OCI-LY7 (cell line): ENCODE measurements around the gene PKN1. TPM values are rescaled to one million over a fixed set of nuclear protein-coding genes. Genes with fewer than 3 reads are reported as not detected.
"Not testable (repeated sequence)": the region's sequence is repeated elsewhere in the genome, so short reads cannot be mapped to it uniquely, and the experiment has no call there.

Source experiments
- BruUV-seq: library from RNA; stranded (reverse); fragments of 400-500 nt; replicated peaks from 2 replicates; lab custom pipeline; 2021; lab: Mats Ljungman, UMichigan
- CTCF ChIA-PET: fragments of 300-600 bp; sonication (Branson Sonifier 250); formaldehyde crosslinking; loops from one replicate; lab custom pipeline; 2022; ENCODE audit warnings: antibody characterized with exemption; ENCODE audit not compliant: unreplicated experiment; lab: Charles Lee
- POLR2A ChIA-PET: fragments of 300-600 bp; sonication (Branson Sonifier 250); formaldehyde crosslinking; loops from one replicate; lab custom pipeline; 2022; ENCODE audit warnings: antibody characterized with exemption; lab: Charles Lee
- DNase-seq: peaks from one replicate; pipeline ENCODE4 v3.0.0-alpha.2; 2015; ENCODE audit warnings: low spot score
- H2AFZ ChIP-seq: fragments of 200-600 bp; sonication (generic), shearing (Covaris generic); 2 replicates; pipeline ENCODE4 v1.6.1; 2014; ENCODE audit warnings: mild to moderate bottlenecking, antibody characterized with exemption, low read length, moderate library complexity
- H3K27ac ChIP-seq: fragments of 200-600 bp; sonication (generic); 2 replicates; pipeline ENCODE4 v1.5.1; 2014; ENCODE audit warnings: mixed run types, low read depth, mild to moderate bottlenecking, moderate library complexity, low read length, inconsistent platforms; ENCODE audit not compliant: poor library complexity, severe bottlenecking
- H3K36me3 ChIP-seq: fragments of 200-600 bp; sonication (generic); 2 replicates; pipeline ENCODE4 v1.6.1; 2014; ENCODE audit warnings: mild to moderate bottlenecking, antibody characterized with exemption, low read length, moderate library complexity, mixed read lengths; ENCODE audit not compliant: insufficient read depth
- H3K4me1 ChIP-seq: fragments of 200-600 bp; sonication (generic); 2 replicates; pipeline ENCODE4 v1.5.1; 2014; ENCODE audit warnings: mild to moderate bottlenecking, low read length; ENCODE audit not compliant: insufficient read depth, poor library complexity, severe bottlenecking
- H3K4me2 ChIP-seq: fragments of 200-600 bp; sonication (generic); 2 replicates; pipeline ENCODE4 v1.6.1; 2014; ENCODE audit warnings: mild to moderate bottlenecking, low read length
- H3K4me3 ChIP-seq: fragments of 200-600 bp; sonication (generic); 2 replicates; pipeline ENCODE4 v1.5.1; 2014; ENCODE audit warnings: mild to moderate bottlenecking, low read depth, low read length; ENCODE audit not compliant: poor library complexity, severe bottlenecking
- H3K79me2 ChIP-seq: fragments of 200-600 bp; sonication (generic); 2 replicates; pipeline ENCODE4 v1.6.1; 2016; ENCODE audit warnings: low read depth, mild to moderate bottlenecking, low read length, moderate library complexity, mixed read lengths; ENCODE audit not compliant: insufficient read depth
- H3K9me2 ChIP-seq: fragments of 200-600 bp; sonication (generic); 2 replicates; pipeline ENCODE4 v1.6.1; 2016; ENCODE audit warnings: mild to moderate bottlenecking, low read length, mixed read lengths; ENCODE audit not compliant: insufficient read depth
- H3K9me3 ChIP-seq: fragments of 200-600 bp; sonication (generic); 2 replicates; pipeline ENCODE4 v1.6.1; 2014; ENCODE audit warnings: mild to moderate bottlenecking, mixed run types, low read length, mixed read lengths
- H4K20me1 ChIP-seq: fragments of 200-600 bp; sonication (generic); 2 replicates; pipeline ENCODE4 v1.6.1; 2014; ENCODE audit warnings: mild to moderate bottlenecking, antibody characterized with exemption, low read length, moderate library complexity, mixed read lengths; ENCODE audit not compliant: insufficient read depth
- EZH2phosphoT487 ChIP-seq: fragments of 200-600 bp; sonication (generic); IDR thresholded peaks from 2 replicates; pipeline ENCODE4 v1.6.1; 2018; ENCODE audit warnings: low read depth, borderline replicate concordance, mild to moderate bottlenecking, mixed run types, antibody characterized with exemption, low read length, moderate library complexity, mixed read lengths
- intact Hi-C: fragments of 100-400 bp; cut with micrococcal nuclease; formaldehyde crosslinking; loops from one replicate; pipeline ENCODE4 v1.10.0; 2022; ENCODE audit not compliant: unreplicated experiment
- total RNA-seq, 2 experiments: library from RNA; depleted of rRNA in 1 of 2; stranded (reverse); fragments of >200 nt in 1 of 2; shearing (Covaris generic) in 1 of 2; gene quantifications; 2 replicates each; pipeline ENCODE4 v1.2.3, GENCODE V29; 2014 to 2022
- TF ChIP-seq, protein P1 (sequence below): fragments of 200-600 bp; sonication (generic); conservative IDR thresholded peaks from 2 replicates; pipeline ENCODE4 v1.5.1; 2014; ENCODE audit warnings: mild to moderate bottlenecking, antibody characterized with exemption, low read length, moderate library complexity, mixed read lengths

The PKN1 gene
- total RNA-seq, 2 experiments from 2014 or later = 117 to 233 TPM

DNA sequence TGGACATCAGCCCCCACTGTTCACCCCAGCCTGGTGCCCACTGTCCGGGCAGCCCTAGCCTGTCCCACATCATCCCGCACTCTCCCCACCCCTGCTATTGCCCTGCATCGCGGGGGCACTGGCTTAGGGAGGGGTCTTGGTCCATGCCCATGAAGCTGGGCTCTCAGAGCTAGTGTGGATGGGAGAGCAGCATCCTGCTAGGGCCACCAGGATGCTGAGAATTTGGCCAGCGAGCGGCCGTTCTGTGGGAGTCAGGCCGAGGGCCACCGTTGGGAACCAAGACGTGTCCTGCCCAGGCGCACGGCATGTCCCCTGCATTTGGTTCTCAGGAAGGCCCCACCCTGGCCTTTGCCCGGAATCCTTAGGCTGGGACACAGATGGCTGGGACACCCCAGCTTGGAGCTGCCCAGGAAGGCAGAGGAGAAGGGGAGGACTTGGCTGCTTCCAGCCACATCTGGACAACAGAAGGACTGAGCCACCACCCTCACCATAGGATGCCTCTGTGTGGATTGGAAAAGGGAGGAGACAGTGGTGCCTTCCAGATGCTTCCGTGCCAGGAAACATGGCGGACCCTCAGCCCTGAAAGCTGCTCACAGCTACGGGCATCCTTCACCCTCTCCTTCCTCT lies 37.3 kb upstream of the PKN1 start:
- Histone ChIP-seq H4K20me1 (no peaks in the 10 kb centered on the region), H3K4me3 (no peak overlapping the region), H3K4me2 (no peak overlapping the region), H3K9me2 (no peaks in the 10 kb centered on the region), H3K36me3 (peaks cover 23% of the 10 kb centered on the region), H3K79me2 (no peaks in the 10 kb centered on the region), H3K9me3 (no peaks in the 10 kb centered on the region), H3K4me1 (no peaks in the 10 kb centered on the region), H2AFZ (no peak overlapping the region), H3K27ac (no peak overlapping the region)
- no peak for DNase-seq
- intact Hi-C loops = no loop called here
- POLR2A ChIA-PET = no interaction called here
- CTCF ChIA-PET = no interaction called here
- TF ChIP-seq, protein P1, sequence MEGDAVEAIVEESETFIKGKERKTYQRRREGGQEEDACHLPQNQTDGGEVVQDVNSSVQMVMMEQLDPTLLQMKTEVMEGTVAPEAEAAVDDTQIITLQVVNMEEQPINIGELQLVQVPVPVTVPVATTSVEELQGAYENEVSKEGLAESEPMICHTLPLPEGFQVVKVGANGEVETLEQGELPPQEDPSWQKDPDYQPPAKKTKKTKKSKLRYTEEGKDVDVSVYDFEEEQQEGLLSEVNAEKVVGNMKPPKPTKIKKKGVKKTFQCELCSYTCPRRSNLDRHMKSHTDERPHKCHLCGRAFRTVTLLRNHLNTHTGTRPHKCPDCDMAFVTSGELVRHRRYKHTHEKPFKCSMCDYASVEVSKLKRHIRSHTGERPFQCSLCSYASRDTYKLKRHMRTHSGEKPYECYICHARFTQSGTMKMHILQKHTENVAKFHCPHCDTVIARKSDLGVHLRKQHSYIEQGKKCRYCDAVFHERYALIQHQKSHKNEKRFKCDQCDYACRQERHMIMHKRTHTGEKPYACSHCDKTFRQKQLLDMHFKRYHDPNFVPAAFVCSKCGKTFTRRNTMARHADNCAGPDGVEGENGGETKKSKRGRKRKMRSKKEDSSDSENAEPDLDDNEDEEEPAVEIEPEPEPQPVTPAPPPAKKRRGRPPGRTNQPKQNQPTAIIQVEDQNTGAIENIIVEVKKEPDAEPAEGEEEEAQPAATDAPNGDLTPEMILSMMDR = no peak
- TF ChIP-seq EZH2phosphoT487 = no peak
- no TSS peak for BruUV-seq

DNA sequence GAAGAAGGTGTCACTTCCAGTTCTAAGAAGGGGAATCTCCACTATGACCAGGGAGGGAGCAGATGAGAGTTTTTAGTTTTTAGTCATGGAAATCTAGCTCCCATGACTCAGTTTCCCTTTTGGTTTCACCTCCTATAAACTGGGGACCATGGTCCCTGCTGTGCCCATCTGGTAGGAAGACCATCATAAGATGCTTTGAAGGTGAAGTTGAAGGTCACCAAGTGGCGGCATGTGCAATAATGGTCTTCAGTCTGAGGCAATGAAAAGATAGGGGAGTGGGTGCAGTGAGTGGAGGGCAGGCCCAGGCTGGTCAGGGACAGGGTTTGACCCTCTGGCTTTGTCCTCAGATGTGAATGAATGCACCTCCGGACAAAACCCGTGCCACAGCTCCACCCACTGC lies 36.4 kb upstream of the PKN1 start:
- BruUV-seq, H3K27ac ChIP-seq, intact Hi-C loops, H3K79me2 ChIP-seq, H4K20me1 ChIP-seq, H3K9me2 ChIP-seq, H3K4me1 ChIP-seq, H3K4me3 ChIP-seq, H2AFZ ChIP-seq, DNase-seq, CTCF ChIA-PET, H3K9me3 ChIP-seq, H3K4me2 ChIP-seq, POLR2A ChIA-PET: not testable (repeated sequence)
- peaks cover 26% of the 10 kb centered on the region for H3K36me3 ChIP-seq

DNA sequence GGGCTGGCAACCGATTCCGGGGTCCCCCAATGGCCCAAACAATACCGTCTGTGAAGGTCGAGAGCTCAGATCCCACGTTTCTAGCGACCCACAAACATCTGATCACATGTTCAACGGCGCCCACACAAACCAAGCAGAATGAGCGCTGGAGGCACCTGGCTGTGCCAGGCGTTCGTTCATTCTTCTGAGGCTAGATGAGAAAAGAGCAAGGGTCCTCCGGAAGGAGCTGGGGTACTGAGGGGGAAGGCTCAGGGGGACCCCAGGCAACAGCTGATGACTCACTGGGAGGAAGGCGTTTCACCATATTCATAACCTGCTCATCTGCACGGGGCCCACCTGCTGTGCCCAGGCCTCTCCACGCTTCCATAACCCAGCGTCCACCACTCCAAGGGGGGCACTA lies 35.9 kb upstream of the PKN1 start:
- H2AFZ ChIP-seq, H4K20me1 ChIP-seq, intact Hi-C loops, DNase-seq, H3K79me2 ChIP-seq, POLR2A ChIA-PET, H3K4me2 ChIP-seq, H3K4me1 ChIP-seq, H3K27ac ChIP-seq, BruUV-seq, H3K4me3 ChIP-seq, CTCF ChIA-PET, H3K9me2 ChIP-seq, H3K9me3 ChIP-seq: not testable (repeated sequence)
- peaks cover 26% of the 10 kb centered on the region for H3K36me3 ChIP-seq
